MM.1S (cell line): ENCODE results near the gene CHGA.

Experiments used
- DNase-seq: peaks from one replicate; pipeline ENCODE4 v3.0.0-alpha.2; 2015
- H2AFZ ChIP-seq: fragments of 300-600 bp; sonication (generic); 2 replicates; pipeline ENCODE4 v1.6.0; 2016; ENCODE audit warnings: antibody characterized with exemption, low read length
- H3F3A ChIP-seq: fragments of 300-600 bp; sonication (generic); 2 replicates; pipeline ENCODE4 v1.6.1; 2016; ENCODE audit warnings: mild to moderate bottlenecking, antibody characterized with exemption, low read length, moderate library complexity, mixed read lengths; ENCODE audit not compliant: insufficient read depth
- H3K27ac ChIP-seq: fragments of 300-600 bp; sonication (generic); 2 replicates; pipeline ENCODE4 v1.5.1; 2016; ENCODE audit warnings: mild to moderate bottlenecking, low read length
- H3K27me3 ChIP-seq: fragments of 300-600 bp; sonication (generic); replicated peaks from 2 replicates; pipeline ENCODE4 v1.6.0; 2016; ENCODE audit warnings: low read length; ENCODE audit not compliant: insufficient read depth
- H3K36me3 ChIP-seq: fragments of 300-600 bp; sonication (generic); replicated peaks from 2 replicates; pipeline ENCODE4 v1.6.1; 2016; ENCODE audit warnings: mild to moderate bottlenecking, low read length, mixed read lengths; ENCODE audit not compliant: insufficient read depth
- H3K4me1 ChIP-seq: fragments of 300-600 bp; sonication (generic); 2 replicates; pipeline ENCODE4 v1.6.1; 2016; ENCODE audit warnings: low read length, mixed read lengths
- H3K4me2 ChIP-seq: fragments of 300-600 bp; sonication (generic); 2 replicates; pipeline ENCODE4 v1.6.0; 2016; ENCODE audit warnings: low read depth, low read length
- H3K4me3 ChIP-seq: fragments of 300-600 bp; sonication (generic); 2 replicates; pipeline ENCODE4 v1.5.1; 2016; ENCODE audit warnings: low read length, mixed read lengths
- H3K79me2 ChIP-seq: fragments of 300-600 bp; sonication (generic); 2 replicates; pipeline ENCODE4 v1.6.1; 2016; ENCODE audit warnings: mixed run types, low read length, mixed read lengths
- H3K9ac ChIP-seq: fragments of 300-600 bp; sonication (generic); 2 replicates; pipeline ENCODE4 v1.6.1; 2016; ENCODE audit warnings: low read length, mixed read lengths
- H3K9me2 ChIP-seq: fragments of 300-600 bp; sonication (generic); replicated peaks from 2 replicates; pipeline ENCODE4 v1.6.1; 2016; ENCODE audit warnings: mild to moderate bottlenecking, low read length, mixed read lengths; ENCODE audit not compliant: insufficient read depth
- H3K9me3 ChIP-seq: fragments of 300-600 bp; sonication (generic); replicated peaks from 2 replicates; pipeline ENCODE4 v1.6.1; 2016; ENCODE audit warnings: mild to moderate bottlenecking, low read length, mixed read lengths; ENCODE audit not compliant: insufficient read depth
- H4K20me1 ChIP-seq: fragments of 300-600 bp; sonication (generic); 2 replicates; pipeline ENCODE4 v1.6.1; 2016; ENCODE audit warnings: mild to moderate bottlenecking, low read length, moderate library complexity, mixed read lengths; ENCODE audit not compliant: insufficient read depth
- EZH2 ChIP-seq: fragments of 300-600 bp; sonication (generic); optimal IDR thresholded peaks from 2 replicates; pipeline ENCODE3; 2017; ENCODE audit warnings: low read depth, mild to moderate bottlenecking, antibody characterized with exemption, low read length, mixed read lengths
- EZH2phosphoT487 ChIP-seq: fragments of 300-600 bp; sonication (generic); IDR thresholded peaks from 2 replicates; pipeline ENCODE4 v1.6.1; 2018; ENCODE audit warnings: antibody characterized with exemption, low read length
- TF ChIP-seq, protein P1 (sequence below): fragments of 300-600 bp; sonication (generic); IDR thresholded peaks from 2 replicates; pipeline ENCODE4 v1.5.1; 2016; ENCODE audit warnings: antibody characterized with exemption, low read length, mixed read lengths

The CHGA gene

DNA sequence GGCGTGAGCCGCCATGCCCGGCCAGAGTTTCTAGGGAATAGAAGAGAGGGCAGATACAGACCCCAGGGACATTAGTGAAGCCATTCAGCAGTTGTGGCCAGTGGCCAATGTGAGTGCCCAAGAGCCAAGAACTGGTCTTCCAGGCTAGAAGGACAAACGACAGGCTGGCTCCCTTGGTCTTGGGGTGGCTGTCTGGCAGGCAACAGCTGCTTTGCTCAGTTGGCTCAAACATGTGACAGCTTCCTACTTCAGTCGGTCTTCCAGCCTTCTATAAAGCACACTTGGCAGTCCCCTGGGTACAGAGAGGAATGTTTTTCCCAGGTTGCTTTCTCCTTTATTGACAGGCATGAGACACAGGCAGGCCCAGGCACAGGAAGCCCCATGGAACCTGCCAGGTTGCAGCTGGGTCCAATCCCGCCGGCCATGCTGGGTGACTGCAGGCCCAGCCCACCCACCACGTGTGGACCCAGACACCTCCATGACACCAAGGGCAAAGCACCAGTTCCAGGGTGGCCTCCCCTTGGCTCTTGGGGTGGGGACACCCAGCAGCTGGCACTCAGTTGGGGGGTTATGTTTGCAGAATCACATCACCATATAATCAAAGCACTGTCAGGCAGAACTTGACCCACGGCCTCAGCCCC lies 15.4 kb downstream of the CHGA start:
- TF ChIP-seq, protein P1, sequence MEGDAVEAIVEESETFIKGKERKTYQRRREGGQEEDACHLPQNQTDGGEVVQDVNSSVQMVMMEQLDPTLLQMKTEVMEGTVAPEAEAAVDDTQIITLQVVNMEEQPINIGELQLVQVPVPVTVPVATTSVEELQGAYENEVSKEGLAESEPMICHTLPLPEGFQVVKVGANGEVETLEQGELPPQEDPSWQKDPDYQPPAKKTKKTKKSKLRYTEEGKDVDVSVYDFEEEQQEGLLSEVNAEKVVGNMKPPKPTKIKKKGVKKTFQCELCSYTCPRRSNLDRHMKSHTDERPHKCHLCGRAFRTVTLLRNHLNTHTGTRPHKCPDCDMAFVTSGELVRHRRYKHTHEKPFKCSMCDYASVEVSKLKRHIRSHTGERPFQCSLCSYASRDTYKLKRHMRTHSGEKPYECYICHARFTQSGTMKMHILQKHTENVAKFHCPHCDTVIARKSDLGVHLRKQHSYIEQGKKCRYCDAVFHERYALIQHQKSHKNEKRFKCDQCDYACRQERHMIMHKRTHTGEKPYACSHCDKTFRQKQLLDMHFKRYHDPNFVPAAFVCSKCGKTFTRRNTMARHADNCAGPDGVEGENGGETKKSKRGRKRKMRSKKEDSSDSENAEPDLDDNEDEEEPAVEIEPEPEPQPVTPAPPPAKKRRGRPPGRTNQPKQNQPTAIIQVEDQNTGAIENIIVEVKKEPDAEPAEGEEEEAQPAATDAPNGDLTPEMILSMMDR = no peak
- TF ChIP-seq EZH2phosphoT487 (no peak), EZH2 (no peak)
- H3K9me2 ChIP-seq = no peaks in the 10 kb centered on the region
- H3K36me3 ChIP-seq = no peaks in the 10 kb centered on the region
- H3K27ac ChIP-seq = no peak overlapping the region
- H4K20me1 ChIP-seq = no peaks in the 10 kb centered on the region
- no peaks in the 10 kb centered on the region for H3F3A ChIP-seq
- no peaks in the 10 kb centered on the region for H3K9me3 ChIP-seq
- H2AFZ ChIP-seq = no peak overlapping the region
- no peaks in the 10 kb centered on the region for H3K4me1 ChIP-seq
- no peaks in the 10 kb centered on the region for H3K27me3 ChIP-seq
- no peaks in the 10 kb centered on the region for H3K79me2 ChIP-seq
- no peak overlapping the region for H3K4me3 ChIP-seq
- no peak for DNase-seq
- no peak overlapping the region for H3K4me2 ChIP-seq
- H3K9ac ChIP-seq = no peak overlapping the region

DNA sequence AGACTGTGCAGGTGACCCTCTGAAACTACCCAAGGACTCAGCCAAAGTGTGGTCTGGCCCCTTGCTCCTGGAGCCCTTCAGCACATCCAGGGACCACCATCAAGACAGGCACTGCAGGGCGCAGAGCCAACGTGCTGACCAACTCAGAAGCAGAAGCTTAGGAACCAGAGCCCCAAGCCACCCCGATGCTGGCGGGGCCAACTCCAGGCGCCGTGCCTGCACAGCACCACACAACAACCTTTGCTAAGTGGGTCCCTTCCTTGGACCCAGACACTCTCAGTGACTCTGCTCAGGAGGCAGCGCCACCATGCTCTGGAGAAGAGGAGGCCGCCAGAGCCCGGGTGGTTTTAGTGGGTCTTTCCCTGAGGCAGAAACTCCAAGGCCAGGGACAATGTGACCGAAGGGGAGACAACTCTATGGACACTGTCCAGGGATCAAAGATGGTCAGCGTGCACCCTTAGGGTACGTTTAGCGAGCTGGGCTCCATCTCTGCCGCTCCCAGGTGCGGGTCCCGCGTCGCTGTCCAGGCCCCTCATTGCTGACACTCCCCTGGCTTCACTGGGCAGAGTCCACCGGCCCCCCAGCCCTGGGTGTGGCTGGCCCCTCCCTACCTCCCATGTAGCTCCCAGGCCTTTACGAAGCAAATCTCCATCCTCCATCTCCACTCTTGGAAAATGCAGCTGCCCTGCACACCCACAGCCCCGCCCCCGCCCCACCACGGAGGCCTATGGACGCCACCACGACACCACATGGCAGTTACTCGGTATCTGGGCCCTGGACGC lies 16.1 kb downstream of the CHGA start:
- H3K4me3 ChIP-seq = no peak overlapping the region
- no peaks in the 10 kb centered on the region for H3F3A ChIP-seq
- no peaks in the 10 kb centered on the region for H3K4me1 ChIP-seq
- no peak overlapping the region for H3K4me2 ChIP-seq
- no peak overlapping the region for H3K9ac ChIP-seq
- no peaks in the 10 kb centered on the region for H4K20me1 ChIP-seq
- H3K27me3 ChIP-seq = no peaks in the 10 kb centered on the region
- no peaks in the 10 kb centered on the region for H3K9me2 ChIP-seq
- TF ChIP-seq EZH2 (no peak), EZH2phosphoT487 (no peak)
- TF ChIP-seq, protein P1 = no peak
- no peak for DNase-seq
- no peaks in the 10 kb centered on the region for H3K36me3 ChIP-seq
- H3K79me2 ChIP-seq = no peaks in the 10 kb centered on the region
- no peaks in the 10 kb centered on the region for H3K9me3 ChIP-seq
- no peak overlapping the region for H2AFZ ChIP-seq
- H3K27ac ChIP-seq = no peak overlapping the region

DNA sequence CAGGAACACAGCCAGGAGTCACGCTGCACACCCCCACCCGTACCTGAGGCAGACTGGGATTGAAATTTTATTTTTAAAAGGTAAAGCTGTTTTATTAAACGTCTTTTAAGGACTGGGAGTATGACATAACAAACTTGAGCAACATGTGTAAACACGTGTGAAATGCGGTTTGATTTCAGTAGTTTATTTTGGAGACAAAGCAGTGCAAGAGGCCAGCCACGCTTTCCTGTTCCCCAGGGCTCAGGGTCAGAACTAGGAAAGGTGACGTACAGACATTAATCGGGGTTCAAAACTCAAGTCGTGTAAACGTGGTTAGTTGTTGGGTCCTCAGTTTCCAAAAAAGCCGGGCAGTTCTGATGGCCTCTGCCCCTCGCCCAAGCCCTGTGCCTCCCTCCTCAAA lies 16.7 kb downstream of the CHGA start:
- TF ChIP-seq, protein P1 = no peak
- TF ChIP-seq EZH2 = no peak
- TF ChIP-seq EZH2phosphoT487 = no peak
- H3K9ac ChIP-seq = no peak overlapping the region
- no peaks in the 10 kb centered on the region for H3K36me3 ChIP-seq
- no peak for DNase-seq
- H3K4me2 ChIP-seq = no peak overlapping the region
- H4K20me1 ChIP-seq = no peaks in the 10 kb centered on the region
- H3K9me3 ChIP-seq = no peaks in the 10 kb centered on the region
- H3K4me1 ChIP-seq = no peaks in the 10 kb centered on the region
- no peaks in the 10 kb centered on the region for H3K9me2 ChIP-seq
- H3F3A ChIP-seq = no peaks in the 10 kb centered on the region
- H3K79me2 ChIP-seq = no peaks in the 10 kb centered on the region
- H3K27ac ChIP-seq = no peak overlapping the region
- no peaks in the 10 kb centered on the region for H3K27me3 ChIP-seq
- no peak overlapping the region for H2AFZ ChIP-seq
- H3K4me3 ChIP-seq = no peak overlapping the region
